ENCODE measurements around the gene GDI1. TPM values are rescaled to one million over a fixed set of nuclear protein-coding genes. Genes with fewer than 3 reads are reported as not detected.

The GDI1 gene
- total RNA-seq, 4 donors from 2014 or later, result 65.2 to 278 (median 117) TPM

DNA sequence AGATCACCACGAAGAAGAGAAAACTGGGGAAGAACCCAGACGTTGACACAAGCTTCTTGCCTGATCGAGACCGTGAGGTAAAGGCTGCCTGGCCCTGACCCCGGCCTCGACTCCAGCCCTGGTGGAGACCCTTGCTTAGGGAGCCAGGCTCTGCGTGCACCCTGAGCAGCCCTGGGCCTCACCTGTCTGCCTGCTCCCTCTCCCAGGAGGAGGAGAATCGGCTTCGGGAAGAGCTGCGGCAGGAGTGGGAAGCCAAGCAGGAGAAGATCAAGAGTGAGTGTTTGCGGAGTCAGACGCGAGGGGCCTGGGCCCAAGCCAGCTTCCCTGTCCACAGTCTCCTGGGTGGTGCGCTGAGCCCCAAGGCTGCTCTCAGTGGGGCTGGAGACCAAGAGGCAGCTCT lies 11.5 kb downstream of the GDI1 start:
- DNase-seq, result no peak
- Histone ChIP-seq H3K4me1 (peaks cover 0 to 10% (median 1%) of the 10 kb centered on the region in 4 donors), H3K36me3 (peaks cover 0 to 22% (median 0%) of the 10 kb centered on the region in 3 donors), H3K27ac (no peak overlapping the region), H3K27me3 (no peaks in the 10 kb centered on the region), H3K9me3 (no peaks in the 10 kb centered on the region), H3K4me3 (no peak overlapping the region)
- TF ChIP-seq, protein P1, sequence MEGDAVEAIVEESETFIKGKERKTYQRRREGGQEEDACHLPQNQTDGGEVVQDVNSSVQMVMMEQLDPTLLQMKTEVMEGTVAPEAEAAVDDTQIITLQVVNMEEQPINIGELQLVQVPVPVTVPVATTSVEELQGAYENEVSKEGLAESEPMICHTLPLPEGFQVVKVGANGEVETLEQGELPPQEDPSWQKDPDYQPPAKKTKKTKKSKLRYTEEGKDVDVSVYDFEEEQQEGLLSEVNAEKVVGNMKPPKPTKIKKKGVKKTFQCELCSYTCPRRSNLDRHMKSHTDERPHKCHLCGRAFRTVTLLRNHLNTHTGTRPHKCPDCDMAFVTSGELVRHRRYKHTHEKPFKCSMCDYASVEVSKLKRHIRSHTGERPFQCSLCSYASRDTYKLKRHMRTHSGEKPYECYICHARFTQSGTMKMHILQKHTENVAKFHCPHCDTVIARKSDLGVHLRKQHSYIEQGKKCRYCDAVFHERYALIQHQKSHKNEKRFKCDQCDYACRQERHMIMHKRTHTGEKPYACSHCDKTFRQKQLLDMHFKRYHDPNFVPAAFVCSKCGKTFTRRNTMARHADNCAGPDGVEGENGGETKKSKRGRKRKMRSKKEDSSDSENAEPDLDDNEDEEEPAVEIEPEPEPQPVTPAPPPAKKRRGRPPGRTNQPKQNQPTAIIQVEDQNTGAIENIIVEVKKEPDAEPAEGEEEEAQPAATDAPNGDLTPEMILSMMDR (IDR thresholded peaks at IDR 0.05), result no peak
- TF ChIP-seq POLR2A (IDR thresholded peaks at IDR 0.05), result no peak

DNA sequence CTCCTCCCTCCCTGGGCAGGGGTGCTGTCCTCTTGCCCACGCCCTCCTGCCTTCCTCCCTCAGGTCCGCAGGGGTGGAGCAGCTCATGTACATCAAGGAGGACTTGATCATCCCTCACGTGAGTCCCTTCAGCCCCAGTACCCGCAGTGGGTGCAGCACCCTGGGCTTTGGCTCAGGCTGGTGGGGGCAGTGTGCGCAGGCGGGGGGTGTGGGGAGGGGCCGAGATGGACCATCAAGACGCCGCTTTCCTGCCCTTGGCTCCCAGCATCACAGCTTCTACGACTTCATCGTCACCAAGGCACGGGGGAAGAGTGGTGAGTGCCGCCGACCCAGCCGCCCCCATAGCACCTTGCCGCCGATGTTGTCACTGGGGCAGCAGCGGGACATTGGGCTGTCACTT lies 12.7 kb downstream of the GDI1 start:
- Histone ChIP-seq H3K9me3 (no peaks in the 10 kb centered on the region), H3K27me3 (no peaks in the 10 kb centered on the region), H3K4me1 (peaks cover 0 to 8% (median 0%) of the 10 kb centered on the region in 4 donors), H3K27ac (no peak overlapping the region), H3K4me3 (no peak overlapping the region), H3K36me3 (peaks cover 0 to 22% (median 0%) of the 10 kb centered on the region in 3 donors)
- TF ChIP-seq, protein P1 (IDR thresholded peaks at IDR 0.05), result no peak
- TF ChIP-seq POLR2A (IDR thresholded peaks at IDR 0.05), result no peak
- no peak for DNase-seq

DNA sequence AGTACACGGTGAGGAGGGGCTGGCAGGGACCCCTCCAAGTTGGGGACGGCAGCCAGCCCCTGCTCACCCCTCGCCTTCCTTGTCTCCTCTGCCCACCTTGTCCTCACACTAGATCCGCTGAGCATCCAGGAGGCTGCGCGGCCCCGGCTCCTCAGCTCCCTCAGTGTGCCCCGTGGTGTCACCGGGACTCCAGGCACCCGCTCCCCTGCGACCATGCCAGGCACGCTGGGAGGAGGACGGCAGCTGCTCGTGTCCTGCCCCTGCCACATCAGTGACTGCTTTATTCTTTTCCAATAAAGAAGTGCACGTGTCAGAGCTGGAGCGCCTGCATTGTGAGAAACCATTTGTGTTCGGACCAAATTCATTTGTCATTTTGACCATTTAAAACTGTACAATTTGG lies 13.4 kb downstream of the GDI1 start:
- TF ChIP-seq, protein P1 (IDR thresholded peaks at IDR 0.05), result no peak
- TF ChIP-seq POLR2A (IDR thresholded peaks at IDR 0.05), result no peak
- no peak overlapping the region for H3K27ac ChIP-seq
- no peak overlapping the region for H3K4me3 ChIP-seq
- H3K36me3 ChIP-seq, result peaks cover 0 to 22% (median 0%) of the 10 kb centered on the region in 3 donors
- no peaks in the 10 kb centered on the region for H3K27me3 ChIP-seq
- H3K9me3 ChIP-seq, result no peaks in the 10 kb centered on the region
- DNase-seq, result no peak
- peaks cover 0 to under 1% (median 0%) of the 10 kb centered on the region in 4 donors for H3K4me1 ChIP-seq

DNA sequence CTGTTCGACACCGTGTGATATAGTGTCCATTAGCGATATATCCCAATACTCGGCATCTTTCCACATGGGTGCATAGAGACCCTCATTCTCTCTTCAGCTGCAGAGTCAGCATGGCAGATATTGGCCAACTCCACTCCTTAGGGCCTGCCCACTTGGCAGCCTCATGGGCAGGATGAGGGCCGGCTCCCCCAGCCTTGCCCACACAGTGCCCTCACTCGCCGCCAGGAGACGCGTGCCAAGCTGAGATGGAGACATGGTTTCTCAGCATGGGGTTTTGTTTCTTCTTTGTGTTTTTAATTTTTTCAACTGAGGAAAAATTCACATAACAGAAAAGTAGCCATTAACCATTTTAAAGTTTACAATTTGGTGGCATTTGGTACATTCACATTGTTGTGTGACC lies 15.9 kb downstream of the GDI1 start:
- H3K9me3 ChIP-seq, result no peaks in the 10 kb centered on the region

GRCh38 chrX:154457491-154458115 lies 20.6 kb downstream of the GDI1 start:
- Histone ChIP-seq H3K36me3 (no peaks in the 10 kb centered on the region), H3K4me1 (peaks cover 0 to 3% (median 2%) of the 10 kb centered on the region in 4 donors), H3K27me3 (no peaks in the 10 kb centered on the region), H3K4me3 (peak overlapping the region; percentile 66 to 72 (median 70)), H3K27ac (peak overlapping the region; percentile 54 to 87 (median 75)), H3K9me3 (no peaks in the 10 kb centered on the region)
- TF ChIP-seq, protein P1 (IDR thresholded peaks at IDR 0.05), result no peak
- TF ChIP-seq POLR2A (IDR thresholded peaks at IDR 0.05), result no peak
- DNase-seq, result peak; percentile 67 to 82 (median 70)

More for the DNA sequence above, 15.9 kb downstream of the GDI1 start:
- DNase-seq, result no peak
- Histone ChIP-seq H3K4me1 (no peaks in the 10 kb centered on the region), H3K27ac (no peak overlapping the region), H3K4me3 (no peak overlapping the region), H3K27me3 (no peaks in the 10 kb centered on the region), H3K36me3 (peaks cover 0 to 22% (median 0%) of the 10 kb centered on the region in 3 donors)
- no peak for TF ChIP-seq POLR2A (IDR thresholded peaks at IDR 0.05)
- TF ChIP-seq, protein P1 (IDR thresholded peaks at IDR 0.05), result no peak

Data from Peyer's patch (tissue), 4 donors.